Ishikawa (cell line): ENCODE results near the gene SDK2.

Experiments
- EP300 ChIP-seq: IDR thresholded peaks from 2 replicates; pipeline ENCODE4 v1.6.1; 2012; ENCODE audit warnings: borderline replicate concordance
- NFIC ChIP-seq: IDR thresholded peaks from 2 replicates; pipeline ENCODE4 v1.6.1; 2012
- RAD21 ChIP-seq: IDR thresholded peaks from 2 replicates; pipeline ENCODE4 v1.6.1; 2012; ENCODE audit warnings: low read depth
- TAF1 ChIP-seq: IDR thresholded peaks from 2 replicates; pipeline ENCODE4 v1.6.1; 2012; ENCODE audit warnings: low read depth, mild to moderate bottlenecking
- TEAD4 ChIP-seq: IDR thresholded peaks from 2 replicates; pipeline ENCODE4 v1.6.1; 2012
- YY1 ChIP-seq: IDR thresholded peaks from 2 replicates; pipeline ENCODE4 v1.6.1; 2012; ENCODE audit warnings: low read depth

DNA sequence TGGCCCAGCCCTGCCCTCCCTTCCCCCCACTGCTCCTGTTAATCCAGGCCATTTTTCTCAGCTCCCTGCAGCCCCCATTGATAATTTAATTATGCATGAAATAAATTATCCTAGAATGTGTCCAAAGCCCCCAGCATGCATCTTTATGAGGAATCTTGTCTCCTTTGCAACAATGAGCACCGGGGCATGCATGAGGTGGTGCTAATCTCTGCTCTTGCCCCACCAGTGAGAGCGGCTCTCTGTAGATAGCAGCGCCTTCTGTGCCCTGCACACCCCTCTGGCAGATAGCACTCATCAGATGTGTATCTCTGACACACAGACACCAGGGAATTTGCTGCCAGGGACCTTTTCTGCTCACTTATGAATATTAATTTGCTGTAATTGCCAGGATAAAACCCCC is 192.2 kb downstream of the SDK2 start:
- TF ChIP-seq EP300 (no peak), NFIC (no peak), YY1 (no peak), TEAD4 (no peak), RAD21 (no peak), TAF1 (no peak)
